B cell (primary cell): ENCODE data around the gene METTL5. TPM values are rescaled to one million over a fixed set of nuclear protein-coding genes. Genes with fewer than 3 reads are reported as not detected.

Experiments used
- ATAC-seq: fragments of 200-7000 bp; cut with Tn5 transposase; one replicate; pipeline ENCODE4 v1.10.0; 2021; ENCODE audit warnings: low read depth, mild to moderate bottlenecking, moderate number of reproducible peaks, moderate library complexity
- CTCF ChIA-PET: fragments of 350-600 bp; sonication (Branson Sonifier 250); formaldehyde crosslinking; loops from one replicate; lab custom pipeline; 2021; ENCODE audit warnings: antibody characterized with exemption, inconsistent platforms; lab: Charles Lee
- POLR2A ChIA-PET: fragments of 350-600 bp; sonication (Branson Sonifier 250); formaldehyde crosslinking; loops from one replicate; lab custom pipeline; 2021; ENCODE audit warnings: antibody characterized with exemption; lab: Charles Lee
- DNase-seq: peaks from one replicate; pipeline ENCODE4 v3.0.0; 2013
- H2AFZ ChIP-seq: 2 replicates; pipeline ENCODE4 v1.6.1; 2012; ENCODE audit warnings: mild to moderate bottlenecking, low read depth, low read length; ENCODE audit not compliant: insufficient read depth, poor library complexity, severe bottlenecking
- H3K27ac ChIP-seq, 2 donors: 1 replicate in 1 of 2; 2 replicates in 1 of 2; pipeline ENCODE4 v1.5.1; 2012 to 2013; ENCODE audit warnings: low read length in 2 of 2, mild to moderate bottlenecking in 2 of 2, moderate library complexity in 1 of 2
- H3K27me3 ChIP-seq, 4 experiments: fragments of 200-600 bp in 1 of 4; sonication (generic) in 1 of 4; replicated peaks in 1 of 4; 1 replicate in 2 of 4; 2 replicates in 2 of 4; pipeline versions ENCODE4 v1.6.1 to v1.7.0; 2013 to 2016; ENCODE audit warnings: low read length in 3 of 4, mild to moderate bottlenecking in 2 of 4, mixed read lengths in 1 of 4, moderate library complexity in 1 of 4; ENCODE audit not compliant: insufficient read depth in 4 of 4, control insufficient read depth in 3 of 4; ENCODE audit errors: control extremely low read depth in 1 of 4
- H3K36me3 ChIP-seq, 2 experiments: replicated peaks in 1 of 2; 1 replicate in 1 of 2; 2 replicates in 1 of 2; pipeline versions ENCODE4 v1.6.1 to v1.7.1; 2013; ENCODE audit warnings: low read length in 1 of 2; ENCODE audit not compliant: insufficient read depth in 2 of 2, control insufficient read depth in 1 of 2; ENCODE audit errors: control extremely low read depth in 1 of 2, extremely low read depth in 1 of 2
- H3K4me1 ChIP-seq, 2 donors: fragments of 200-600 bp in 1 of 2; sonication (generic) in 1 of 2; 1 replicate in 1 of 2; 2 replicates in 1 of 2; pipeline versions ENCODE4 v1.5.1 to v1.6.1; 2013 to 2017; ENCODE audit warnings: low read length in 2 of 2; ENCODE audit not compliant: control insufficient read depth in 2 of 2, insufficient read depth in 2 of 2
- H3K4me2 ChIP-seq: replicated peaks from 2 replicates; pipeline ENCODE3; 2012; ENCODE audit warnings: mild to moderate bottlenecking, low read depth, low read length; ENCODE audit not compliant: poor library complexity, severe bottlenecking
- H3K4me3 ChIP-seq, 5 experiments: fragments of 200-600 bp in 1 of 5; sonication (generic) in 1 of 5; 1 replicate in 3 of 5; 2 replicates in 2 of 5; pipeline versions ENCODE4 v1.5.1 to v1.7.0; 2011 to 2016; ENCODE audit warnings: low read length in 4 of 5, mild to moderate bottlenecking in 4 of 5, low read depth in 2 of 5, control low read depth in 1 of 5, moderate library complexity in 1 of 5; ENCODE audit not compliant: insufficient read depth in 1 of 5; ENCODE audit errors: control extremely low read depth in 1 of 5, extremely low read depth in 1 of 5
- H3K79me2 ChIP-seq: fragments of 200-600 bp; sonication (generic); one replicate; pipeline ENCODE4 v1.6.0; 2016; ENCODE audit warnings: low read length; ENCODE audit not compliant: control insufficient read depth, insufficient read depth
- H3K9ac ChIP-seq: fragments of 200-600 bp; sonication (generic); 2 replicates; pipeline ENCODE4 v1.6.1; 2017; ENCODE audit warnings: mild to moderate bottlenecking, low read length, moderate library complexity
- H3K9me3 ChIP-seq, 3 donors: one replicate each; pipeline versions ENCODE4 v1.6.1 to v1.7.1; 2013; ENCODE audit warnings: low read length in 2 of 3; ENCODE audit not compliant: control insufficient read depth in 2 of 3, insufficient read depth in 1 of 3; ENCODE audit errors: control extremely low read depth in 1 of 3
- H4K20me1 ChIP-seq: 2 replicates; pipeline ENCODE4 v1.6.0; 2012; ENCODE audit warnings: mild to moderate bottlenecking, low read length; ENCODE audit not compliant: insufficient read depth, control insufficient read depth, poor library complexity, severe bottlenecking
- H3K27ac Mint-ChIP-seq: one replicate; pipeline ENCODE4 v1.8.0; 2021; ENCODE audit warnings: mixed read lengths
- H3K27me3 Mint-ChIP-seq: one replicate; pipeline ENCODE4 v1.8.0; 2021; ENCODE audit warnings: mixed read lengths
- H3K4me1 Mint-ChIP-seq: one replicate; pipeline ENCODE4 v1.8.0; 2021; ENCODE audit warnings: mixed read lengths
- H3K4me3 Mint-ChIP-seq: one replicate; pipeline ENCODE4 v1.8.0; 2021; ENCODE audit warnings: mixed read lengths
- H3K9me3 Mint-ChIP-seq: one replicate; pipeline ENCODE4 v1.8.0; 2022; ENCODE audit warnings: mixed read lengths; ENCODE audit not compliant: insufficient read depth
- EZH2 ChIP-seq: IDR thresholded peaks from 2 replicates; pipeline ENCODE4 v1.6.1; 2012; ENCODE audit warnings: borderline replicate concordance, low read depth, mild to moderate bottlenecking, moderate library complexity, low read length; ENCODE audit not compliant: insufficient read depth, poor library complexity, severe bottlenecking
- WGBS: methylation state at CpG from one replicate; pipeline ENCODE4 v1.1.5; 2013; ENCODE audit warnings: missing lambda C conversion rate; ENCODE audit not compliant: insufficient coverage; 5-methylcytosine and 5-hydroxymethylcytosine counted together
- intact Hi-C: fragments of 100-400 bp; cut with micrococcal nuclease; formaldehyde crosslinking; loops from one replicate; pipeline ENCODE4 v1.10.0; 2022
- polyA plus RNA-seq: library from polyadenylated mRNA; depleted of rRNA; stranded (reverse); fragments of >200 nt; gene quantifications from 2 replicates; pipeline ENCODE4 v1.2.3, GENCODE V29; 2012
- total RNA-seq, 2 donors: library from RNA; stranded (reverse); fragments of 120-200 nt in 1 of 2; gene quantifications; 1 replicate in 1 of 2; 2 replicates in 1 of 2; pipeline versions ENCODE4 v1.2.3 to v1.2.4, GENCODE V29; 2013 to 2022
- TF ChIP-seq, protein P1 (sequence below): fragments of 200-600 bp; IDR thresholded peaks from one replicate; pipeline ENCODE4 v1.8.0; 2022; ENCODE audit warnings: antibody characterized with exemption, mild to moderate bottlenecking

Gene METTL5
- total and polyA plus RNA-seq, 2 donors (not counting 1 experiment from before 2014, with no cell fraction given): 12.7 to 36.4 TPM

- DNase-seq (no peak), ATAC-seq (no peak)
- no peaks in the 10 kb centered on the region for H3K4me1 ChIP-seq
- no peaks in the 10 kb centered on the region for H3K36me3 ChIP-seq
- Mint-ChIP-seq H3K9me3 (no peaks in the 10 kb centered on the region), H3K4me1 (no peaks in the 10 kb centered on the region), H3K4me3 (no peak overlapping the region), H3K27ac (no peak overlapping the region), H3K27me3 (peaks cover 6% of the 10 kb centered on the region)
- POLR2A ChIA-PET: no interaction called here
- no peak for TF ChIP-seq EZH2
- TF ChIP-seq, protein P1, sequence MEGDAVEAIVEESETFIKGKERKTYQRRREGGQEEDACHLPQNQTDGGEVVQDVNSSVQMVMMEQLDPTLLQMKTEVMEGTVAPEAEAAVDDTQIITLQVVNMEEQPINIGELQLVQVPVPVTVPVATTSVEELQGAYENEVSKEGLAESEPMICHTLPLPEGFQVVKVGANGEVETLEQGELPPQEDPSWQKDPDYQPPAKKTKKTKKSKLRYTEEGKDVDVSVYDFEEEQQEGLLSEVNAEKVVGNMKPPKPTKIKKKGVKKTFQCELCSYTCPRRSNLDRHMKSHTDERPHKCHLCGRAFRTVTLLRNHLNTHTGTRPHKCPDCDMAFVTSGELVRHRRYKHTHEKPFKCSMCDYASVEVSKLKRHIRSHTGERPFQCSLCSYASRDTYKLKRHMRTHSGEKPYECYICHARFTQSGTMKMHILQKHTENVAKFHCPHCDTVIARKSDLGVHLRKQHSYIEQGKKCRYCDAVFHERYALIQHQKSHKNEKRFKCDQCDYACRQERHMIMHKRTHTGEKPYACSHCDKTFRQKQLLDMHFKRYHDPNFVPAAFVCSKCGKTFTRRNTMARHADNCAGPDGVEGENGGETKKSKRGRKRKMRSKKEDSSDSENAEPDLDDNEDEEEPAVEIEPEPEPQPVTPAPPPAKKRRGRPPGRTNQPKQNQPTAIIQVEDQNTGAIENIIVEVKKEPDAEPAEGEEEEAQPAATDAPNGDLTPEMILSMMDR: no peak
- intact Hi-C loops: no loop called here
- no peak overlapping the region for H3K27ac ChIP-seq
- no peaks in the 10 kb centered on the region for H3K79me2 ChIP-seq
- no peak overlapping the region for H3K9ac ChIP-seq
- H3K9me3 ChIP-seq: no peaks in the 10 kb centered on the region
- WGBS: 57% methylated on average over 1 of the region's 2 CpGs
- H3K4me3 ChIP-seq: no peak overlapping the region
- H3K27me3 ChIP-seq: no peaks in the 10 kb centered on the region
- no peak overlapping the region for H2AFZ ChIP-seq
- no peak overlapping the region for H3K4me2 ChIP-seq
- H4K20me1 ChIP-seq: no peaks in the 10 kb centered on the region
- CTCF ChIA-PET: no interaction called here
These were observed 48.4 kb downstream of the METTL5 start for GRCh38 chr2:169776252-169776761.

DNA sequence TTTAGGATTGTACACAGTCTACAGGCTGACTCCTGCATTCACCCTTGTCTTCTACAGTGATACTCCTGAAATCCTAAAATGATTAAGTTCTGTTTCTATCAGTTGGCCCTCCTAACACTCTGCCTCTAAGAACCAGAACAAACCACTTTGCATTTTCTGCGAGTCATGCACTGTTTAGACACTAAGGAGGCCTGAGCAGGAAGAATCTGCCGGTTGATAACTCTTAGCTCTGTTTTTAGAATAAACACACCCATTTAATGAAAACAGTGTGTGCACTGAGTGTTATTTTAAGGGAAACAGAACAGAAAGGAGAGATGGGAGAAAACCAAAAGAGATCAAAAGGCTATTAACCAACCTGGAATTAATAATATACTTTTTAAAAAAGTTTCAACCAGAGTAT is 48.9 kb downstream of the METTL5 start:
- H3K27me3 ChIP-seq: peaks cover 0 to under 1% (median 0%) of the 10 kb centered on the region in 4 experiments
- Mint-ChIP-seq H3K9me3 (no peaks in the 10 kb centered on the region), H3K4me3 (no peak overlapping the region), H3K27me3 (peaks cover 3% of the 10 kb centered on the region), H3K27ac (no peak overlapping the region), H3K4me1 (no peaks in the 10 kb centered on the region)
- no peak overlapping the region for H3K4me3 ChIP-seq
- no peak overlapping the region for H3K27ac ChIP-seq
- H3K9me3 ChIP-seq: no peaks in the 10 kb centered on the region
- H3K79me2 ChIP-seq: no peaks in the 10 kb centered on the region
- no peak overlapping the region for H2AFZ ChIP-seq
- ChIA-PET CTCF (no interaction called here), POLR2A (no interaction called here)
- TF ChIP-seq, protein P1: no peak
- no peak for TF ChIP-seq EZH2
- no peak overlapping the region for H3K9ac ChIP-seq
- DNase-seq (no peak), ATAC-seq (no peak)
- H3K4me1 ChIP-seq: no peaks in the 10 kb centered on the region
- WGBS: no CpG with 5 or more reads among the region's 2 CpGs
- intact Hi-C loops: no loop called here
- no peak overlapping the region for H3K4me2 ChIP-seq
- no peaks in the 10 kb centered on the region for H4K20me1 ChIP-seq
- no peaks in the 10 kb centered on the region for H3K36me3 ChIP-seq
